GM12873 (cell line): ENCODE data around the gene PADI4.

Source experiments
- CTCF ChIP-seq: IDR thresholded peaks from 2 replicates; pipeline ENCODE4 v1.5.1; 2012; ENCODE audit warnings: low read depth, mild to moderate bottlenecking, moderate library complexity, low read length, control low read depth; ENCODE audit not compliant: insufficient read depth; ENCODE audit errors: missing control alignments

Gene PADI4

GRCh38 chr1:17296086-17296485, 11.9 kb upstream of the PADI4 start:
- no peak for TF ChIP-seq CTCF

GRCh38 chr1:17297991-17298390, 10.0 kb upstream of the PADI4 start:
- TF ChIP-seq CTCF = no peak

- TF ChIP-seq CTCF = no peak
These were observed 6.2 kb upstream of the PADI4 start for GRCh38 chr1:17301767-17302166.

GRCh38 chr1:17304151-17304825, 3.7 kb upstream of the PADI4 start:
- no peak for TF ChIP-seq CTCF

- no peak for TF ChIP-seq CTCF
These were observed 3.2 kb upstream of the PADI4 start for GRCh38 chr1:17304826-17305175.

- no peak for TF ChIP-seq CTCF
These were observed 2.4 kb upstream of the PADI4 start for GRCh38 chr1:17305576-17306095.

- TF ChIP-seq CTCF = no peak
These were observed 1.6 kb upstream of the PADI4 start for GRCh38 chr1:17306407-17306806.
